Activated CD8-positive, alpha-beta memory T cell treated with anti-CD3 and anti-CD28 coated beads, Interleukin-2, amount 10 ng/mL, durations not matched to agents 7 days and 5 days (primary cell): ENCODE data around the gene GCDH. TPM values are rescaled to one million over a fixed set of nuclear protein-coding genes. Genes with fewer than 3 reads are reported as not detected.

Experiments used
- ATAC-seq: fragments of 150-1000 bp; cut with Tn5 transposase; one replicate; pipeline ENCODE4 v1.10.0; 2021; ENCODE audit warnings: moderate library complexity
- CTCF ChIA-PET: fragments of 350-600 bp; sonication (Branson Sonifier 250); formaldehyde crosslinking; loops from one replicate; lab custom pipeline; 2021; ENCODE audit warnings: antibody characterized with exemption; lab: Charles Lee
- DNase-seq: peaks from one replicate; pipeline ENCODE4 v3.0.0-alpha.2; 2020
- H3K27ac Mint-ChIP-seq: one replicate; pipeline ENCODE4 v1.8.0; 2021; ENCODE audit warnings: mild to moderate bottlenecking, mixed read lengths
- H3K27me3 Mint-ChIP-seq: one replicate; pipeline ENCODE4 v1.8.0; 2021; ENCODE audit warnings: mixed read lengths
- H3K36me3 Mint-ChIP-seq: one replicate; pipeline ENCODE4 v1.8.0; 2021; ENCODE audit warnings: mild to moderate bottlenecking, mixed read lengths
- H3K4me1 Mint-ChIP-seq: one replicate; pipeline ENCODE4 v1.8.0; 2021; ENCODE audit warnings: mixed read lengths
- H3K4me3 Mint-ChIP-seq: one replicate; pipeline ENCODE4 v1.8.0; 2021; ENCODE audit warnings: mild to moderate bottlenecking, moderate library complexity, mixed read lengths
- H3K9me3 Mint-ChIP-seq: one replicate; pipeline ENCODE4 v1.8.0; 2022; ENCODE audit warnings: low read depth, mixed read lengths
- total RNA-seq, 2 experiments: library from RNA; stranded (reverse); gene quantifications; one replicate each; pipeline ENCODE4 v1.2.3, GENCODE V29; 2021

Gene GCDH
- total RNA-seq, 2 experiments from 2014 or later, result 38.7 to 46.1 TPM

GRCh38 chr19:12924621-12925310 is 33.8 kb downstream of the GCDH start:
- ATAC-seq (no peak), DNase-seq (no peak)
- H3K4me1 Mint-ChIP-seq, result peaks cover 3% of the 10 kb centered on the region
- CTCF ChIA-PET, result no interaction called here
- peaks cover 49% of the 10 kb centered on the region for H3K36me3 Mint-ChIP-seq
- no peak overlapping the region for H3K27ac Mint-ChIP-seq
- H3K9me3 Mint-ChIP-seq, result no peaks in the 10 kb centered on the region
- H3K4me3 Mint-ChIP-seq, result no peak overlapping the region
- no peaks in the 10 kb centered on the region for H3K27me3 Mint-ChIP-seq

DNA sequence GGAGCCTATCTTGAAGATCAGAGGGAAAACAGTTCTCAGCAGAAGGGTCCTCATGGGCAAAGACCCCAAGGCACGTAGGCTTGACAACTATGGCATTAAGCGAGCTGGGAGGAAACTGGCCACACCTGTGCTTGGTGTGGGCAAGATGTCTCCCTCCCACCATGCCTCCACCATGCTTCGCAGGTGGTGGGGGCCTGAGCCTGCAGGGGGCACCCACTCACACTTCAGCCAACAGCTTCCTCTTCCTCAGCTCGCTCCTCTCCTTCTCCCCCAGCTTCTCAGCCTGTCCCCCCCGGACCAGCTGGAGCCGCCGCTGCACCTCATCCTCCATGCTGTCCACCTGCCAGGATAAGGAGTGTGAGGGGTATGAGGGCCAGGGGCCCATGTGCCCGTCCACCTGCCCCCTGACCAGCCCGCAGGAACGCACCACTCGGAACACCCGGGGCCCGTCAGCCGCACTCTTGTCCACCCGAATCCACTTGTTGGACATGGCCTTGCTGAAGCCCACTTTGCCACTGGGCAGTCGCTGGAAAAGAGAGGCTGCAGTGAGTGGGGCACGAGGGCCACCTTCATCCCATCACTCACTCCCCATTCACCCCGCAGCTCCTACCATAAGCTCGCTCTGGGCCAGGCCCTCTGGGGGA is 39.2 kb downstream of the GCDH start:
- CTCF ChIA-PET, result interaction anchor here (0.5 to 4.6 kb wide), 3 partner anchors 35 to 658 kb away, joined by 3 to 23 read pairs (median 8); partner anchors contain the start of gene GCDH
- DNase-seq, result no peak
- Mint-ChIP-seq H3K27ac (no peak overlapping the region), H3K9me3 (no peaks in the 10 kb centered on the region), H3K27me3 (no peaks in the 10 kb centered on the region), H3K4me1 (peaks cover 24% of the 10 kb centered on the region), H3K36me3 (peaks cover 32% of the 10 kb centered on the region), H3K4me3 (no peak overlapping the region)
- ATAC-seq, result no peak

DNA sequence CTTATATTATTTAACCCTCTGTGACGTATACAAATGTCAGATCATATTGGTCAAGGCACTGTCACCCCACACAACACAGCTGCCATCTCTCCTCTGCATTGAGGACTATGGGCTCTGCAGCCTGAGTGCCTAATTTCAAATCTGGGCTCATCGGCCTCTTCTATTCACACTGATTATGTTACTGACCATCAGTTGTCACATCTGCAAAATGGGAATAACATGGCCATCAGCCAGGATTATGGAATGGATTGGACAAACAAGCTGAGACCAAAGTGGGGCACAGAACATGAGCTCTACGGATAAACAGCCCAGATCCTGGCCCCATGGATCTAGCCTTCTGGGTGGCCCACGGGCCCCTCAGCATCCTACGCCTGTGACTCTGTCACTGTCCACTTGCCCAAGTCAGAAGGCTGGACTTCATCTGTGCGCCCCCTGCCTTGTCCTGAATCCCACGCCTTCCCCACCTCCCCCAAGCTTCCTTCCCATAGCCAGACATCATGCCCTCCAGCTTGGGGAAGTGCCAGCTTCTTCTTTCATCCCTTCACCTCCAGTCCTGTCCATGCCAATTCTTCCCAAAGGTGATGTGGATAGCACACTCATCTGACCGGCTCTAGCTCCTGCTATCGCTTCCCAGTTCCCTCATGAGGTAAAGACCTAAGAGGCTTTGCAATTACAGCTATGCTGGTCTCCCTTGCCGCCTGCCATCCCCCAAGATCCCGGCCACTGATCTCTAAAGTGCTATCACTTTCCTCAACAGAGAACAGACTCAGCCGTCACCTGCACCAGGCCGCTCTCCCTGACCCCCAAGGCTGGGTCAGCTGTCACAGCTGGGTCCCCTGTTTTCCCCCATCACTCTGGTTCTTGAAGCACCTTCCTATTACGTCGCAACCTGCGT is 41.7 kb downstream of the GCDH start:
- H3K27me3 Mint-ChIP-seq, result no peaks in the 10 kb centered on the region
- no peak for DNase-seq
- H3K9me3 Mint-ChIP-seq, result no peaks in the 10 kb centered on the region
- ATAC-seq, result no peak
- CTCF ChIA-PET, result interaction anchor here (0.6 to 4.6 kb wide), 14 partner anchors 9 to 167 kb away, joined by 3 to 23 read pairs (median 4); partner anchors contain the start of genes DNASE2, KLF1, RAD23A and SYCE2
- H3K4me1 Mint-ChIP-seq, result peaks cover 37% of the 10 kb centered on the region
- peak overlapping the region; percentile 88 for H3K27ac Mint-ChIP-seq
- H3K4me3 Mint-ChIP-seq, result peak overlapping the region; percentile 92
- H3K36me3 Mint-ChIP-seq, result peaks cover 19% of the 10 kb centered on the region

- no peaks in the 10 kb centered on the region for H3K27me3 Mint-ChIP-seq
- DNase-seq (peak; percentile 96), ATAC-seq (peak; percentile 63)
- peaks cover 42% of the 10 kb centered on the region for H3K4me1 Mint-ChIP-seq
- H3K4me3 Mint-ChIP-seq, result peak within 1 kb of the TSS; percentile 92
- H3K9me3 Mint-ChIP-seq, result no peaks in the 10 kb centered on the region
- peak within 1 kb of the TSS; percentile 88 for H3K27ac Mint-ChIP-seq
- CTCF ChIA-PET, result interaction anchor here (0.7 to 4.6 kb wide), 9 partner anchors 8 to 160 kb away, joined by 3 to 23 read pairs (median 6); partner anchors contain the start of genes DNASE2, RAD23A and SYCE2
- peaks cover 17% of the 10 kb centered on the region for H3K36me3 Mint-ChIP-seq
Measured at GRCh38 chr19:12933287-12934072, 42.5 kb downstream of the GCDH start, which contains the start of gene FARSA. Gene FARSA, minus strand, starts transcription at chr19:12933711. Its CDS starts 15 bp downstream, at chr19:12933696.

DNA sequence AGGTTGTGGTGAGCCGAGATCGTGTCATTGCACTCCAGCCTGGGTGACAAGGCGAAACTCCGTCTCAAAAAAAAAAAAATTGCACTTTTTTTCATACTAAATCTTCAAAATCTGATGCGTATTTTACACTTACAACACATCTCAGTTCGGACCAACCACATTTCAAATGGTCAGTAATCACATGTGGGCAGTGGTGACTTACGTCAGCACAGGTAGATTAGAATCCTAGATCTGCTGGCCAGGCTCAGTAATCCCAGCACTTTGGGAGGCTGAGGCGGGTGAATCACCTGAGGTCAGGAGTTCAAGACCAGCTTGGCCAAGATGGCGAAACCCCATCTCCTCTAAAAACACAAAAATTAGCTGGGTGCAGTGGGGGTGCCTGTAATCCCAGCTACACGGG is 44.1 kb downstream of the GCDH start:
- Mint-ChIP-seq H3K27me3 (no peaks in the 10 kb centered on the region), H3K4me3 (no peak overlapping the region), H3K27ac (no peak overlapping the region), H3K36me3 (peaks cover 22% of the 10 kb centered on the region), H3K4me1 (peaks cover 54% of the 10 kb centered on the region), H3K9me3 (no peaks in the 10 kb centered on the region)
- DNase-seq (no peak), ATAC-seq (no peak)
- CTCF ChIA-PET, result no interaction called here

- Mint-ChIP-seq H3K9me3 (no peaks in the 10 kb centered on the region), H3K4me1 (peaks cover 62% of the 10 kb centered on the region), H3K27ac (peak overlapping the region; percentile 52), H3K4me3 (no peak overlapping the region), H3K27me3 (no peaks in the 10 kb centered on the region), H3K36me3 (peaks cover 34% of the 10 kb centered on the region)
- DNase-seq (no peak), ATAC-seq (no peak)
- CTCF ChIA-PET, result no interaction called here
Measured at GRCh38 chr19:12936582-12936981, 45.6 kb downstream of the GCDH start.

GRCh38 chr19:12937093-12937926 is 46.4 kb downstream of the GCDH start:
- no peaks in the 10 kb centered on the region for H3K27me3 Mint-ChIP-seq
- H3K36me3 Mint-ChIP-seq, result peaks cover 39% of the 10 kb centered on the region
- peak overlapping the region; percentile 95 for H3K27ac Mint-ChIP-seq
- no peaks in the 10 kb centered on the region for H3K9me3 Mint-ChIP-seq
- DNase-seq, result no peak
- ATAC-seq, result no peak
- CTCF ChIA-PET, result interaction anchor here (0.7 to 1.8 kb wide), 10 partner anchors 10 to 141 kb away, joined by 3 to 12 read pairs (median 6); partner anchors contain the start of genes GADD45GIP1, GCDH and SYCE2
- H3K4me3 Mint-ChIP-seq, result peak overlapping the region; percentile 100
- peaks cover 65% of the 10 kb centered on the region for H3K4me1 Mint-ChIP-seq

GRCh38 chr19:12937927-12938778 is 47.2 kb downstream of the GCDH start, which contains the start of gene CALR:
Gene CALR, plus strand, starts transcription at chr19:12938609. Its CDS starts 71 bp downstream, at chr19:12938680.
- Mint-ChIP-seq H3K27me3 (no peaks in the 10 kb centered on the region), H3K4me1 (peaks cover 63% of the 10 kb centered on the region), H3K9me3 (no peaks in the 10 kb centered on the region), H3K4me3 (peak within 1 kb of the TSS; percentile 100), H3K36me3 (peaks cover 45% of the 10 kb centered on the region), H3K27ac (peak within 1 kb of the TSS; percentile 95)
- ATAC-seq, result peak; percentile 92
- CTCF ChIA-PET, result interaction anchor here (0.8 to 1.8 kb wide), 9 partner anchors 9 to 142 kb away, joined by 3 to 12 read pairs (median 6); partner anchors contain the start of genes GADD45GIP1, GCDH and SYCE2
- peak; percentile 100 for DNase-seq

DNA sequence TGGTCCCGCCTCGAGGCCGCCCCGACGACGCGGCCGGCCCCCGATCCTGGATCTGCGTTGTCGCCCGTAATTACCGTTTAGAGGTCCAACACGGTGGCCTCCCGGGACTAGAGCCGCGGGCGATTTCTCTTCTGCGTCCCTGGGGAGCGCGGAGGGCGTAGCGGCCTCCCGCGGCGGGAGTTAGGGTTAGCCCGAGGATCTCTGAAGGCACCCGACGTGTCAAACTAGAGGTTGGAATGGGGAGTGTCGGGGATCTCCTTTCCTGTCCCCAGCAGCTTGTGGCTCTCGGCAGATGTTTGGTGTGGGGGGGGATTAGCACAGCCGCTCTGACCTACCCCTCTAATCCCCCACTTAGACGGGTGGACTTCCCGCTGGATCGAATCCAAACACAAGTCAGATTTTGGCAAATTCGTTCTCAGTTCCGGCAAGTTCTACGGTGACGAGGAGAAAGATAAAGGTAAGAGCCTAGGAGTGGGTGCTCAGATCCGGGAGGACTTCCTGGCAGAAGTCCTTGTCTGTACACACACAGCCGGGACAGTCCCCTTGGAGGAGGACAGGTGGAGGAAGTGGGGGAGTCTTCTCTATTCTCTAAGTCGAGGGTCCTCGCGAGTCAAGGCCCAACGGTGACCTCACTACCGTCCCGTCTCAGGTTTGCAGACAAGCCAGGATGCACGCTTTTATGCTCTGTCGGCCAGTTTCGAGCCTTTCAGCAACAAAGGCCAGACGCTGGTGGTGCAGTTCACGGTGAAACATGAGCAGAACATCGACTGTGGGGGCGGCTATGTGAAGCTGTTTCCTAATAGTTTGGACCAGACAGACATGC is 48.0 kb downstream of the GCDH start:
- H3K27me3 Mint-ChIP-seq, result no peaks in the 10 kb centered on the region
- peak overlapping the region; percentile 95 for H3K27ac Mint-ChIP-seq
- no peaks in the 10 kb centered on the region for H3K9me3 Mint-ChIP-seq
- ATAC-seq, result peak; percentile 3
- H3K4me1 Mint-ChIP-seq, result peaks cover 68% of the 10 kb centered on the region
- CTCF ChIA-PET, result interaction anchor here (1.0 to 1.8 kb wide), 7 partner anchors 17 to 54 kb away, joined by 3 to 12 read pairs (median 7); partner anchors contain the start of genes GCDH and SYCE2
- DNase-seq, result peak; percentile 69
- H3K4me3 Mint-ChIP-seq, result peak overlapping the region; percentile 100
- peaks cover 53% of the 10 kb centered on the region for H3K36me3 Mint-ChIP-seq

GRCh38 chr19:12939975-12940423 is 49.0 kb downstream of the GCDH start:
- Mint-ChIP-seq H3K27ac (peak overlapping the region; percentile 95), H3K4me3 (peak overlapping the region; percentile 100), H3K9me3 (no peaks in the 10 kb centered on the region), H3K27me3 (no peaks in the 10 kb centered on the region), H3K4me1 (peaks cover 72% of the 10 kb centered on the region), H3K36me3 (peaks cover 58% of the 10 kb centered on the region)
- CTCF ChIA-PET, result interaction anchor here (1.0 kb wide), 2 partner anchors 18 to 55 kb away, joined by 3 to 4 read pairs; no protein-coding TSS in a partner anchor
- no peak for ATAC-seq
- no peak for DNase-seq
